ENCODE data around the gene RNF114. TPM values are rescaled to one million over a fixed set of nuclear protein-coding genes. Genes with fewer than 3 reads are reported as not detected.
"Not testable (repeated sequence)": the region's sequence is repeated elsewhere in the genome, so short reads cannot be mapped to it uniquely, and the experiment has no call there.

Gene RNF114
- total RNA-seq, 4 donors from 2014 or later = 73.2 to 102 (median 79.7) TPM

- Histone ChIP-seq H3K27ac (no peak overlapping the region), H3K4me1 (peaks cover 3 to 9% (median 3%) of the 10 kb centered on the region in 3 donors), H3K27me3 (no peaks in the 10 kb centered on the region), H3K9me3 (no peaks in the 10 kb centered on the region), H3K36me3 (no peaks in the 10 kb centered on the region), H3K4me3 (no peak overlapping the region)
- 81% methylated on average over 2 to 3 of the region's 3 CpGs for WGBS, 2 donors
- intact Hi-C loops (cut with DNase I) = no loop called here
- no peak for DNase-seq
- TF ChIP-seq POLR2A (IDR thresholded peaks at IDR 0.05) (no peak), CTCF (IDR thresholded peaks at IDR 0.05) (no peak)
These were observed 59.4 kb downstream of the RNF114 start for GRCh38 chr20:49995586-49995985.

DNA sequence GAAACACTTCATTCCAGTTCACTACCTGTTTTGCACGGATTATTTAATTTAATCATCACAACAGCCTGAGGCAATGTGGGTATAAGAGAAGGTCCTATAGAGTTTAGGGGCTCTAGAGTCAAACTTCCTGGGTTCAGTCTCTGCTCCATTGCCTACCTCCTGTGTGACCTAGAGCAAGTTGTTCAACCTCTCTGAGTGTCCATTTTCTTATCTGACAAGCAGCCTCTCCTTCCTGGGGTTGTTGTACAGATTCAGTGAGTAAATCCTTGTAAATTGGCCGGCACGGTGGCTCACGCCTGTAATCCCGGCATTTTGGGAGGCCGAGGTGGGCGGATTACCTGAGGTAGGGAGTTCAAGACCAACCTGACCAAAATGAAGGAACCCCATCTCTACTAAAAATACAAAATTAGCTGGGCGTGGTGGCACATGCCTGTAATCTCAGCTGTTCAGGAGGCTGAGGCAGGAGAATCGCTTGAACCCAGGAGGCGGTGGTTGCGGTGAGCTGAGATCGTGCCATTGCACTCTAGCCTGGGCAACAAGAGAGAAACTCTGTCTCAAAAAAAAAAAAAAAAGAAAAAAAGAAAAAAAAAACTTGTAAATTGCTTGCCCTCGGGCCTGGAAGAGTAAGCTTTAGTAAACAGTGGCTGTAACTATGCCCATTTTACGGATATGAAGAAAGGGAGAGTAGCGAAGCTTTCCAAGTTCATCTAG lies 62.4 kb downstream of the RNF114 start:
- H3K4me3 ChIP-seq; DNase-seq; H3K9me3 ChIP-seq; H3K4me1 ChIP-seq; H3K27ac ChIP-seq; intact Hi-C loops (cut with DNase I); H3K36me3 ChIP-seq; H3K27me3 ChIP-seq: not testable (repeated sequence)
- WGBS, 2 donors = 69 to 75% methylated on average over 11 to 15 of the region's 15 CpGs

DNA sequence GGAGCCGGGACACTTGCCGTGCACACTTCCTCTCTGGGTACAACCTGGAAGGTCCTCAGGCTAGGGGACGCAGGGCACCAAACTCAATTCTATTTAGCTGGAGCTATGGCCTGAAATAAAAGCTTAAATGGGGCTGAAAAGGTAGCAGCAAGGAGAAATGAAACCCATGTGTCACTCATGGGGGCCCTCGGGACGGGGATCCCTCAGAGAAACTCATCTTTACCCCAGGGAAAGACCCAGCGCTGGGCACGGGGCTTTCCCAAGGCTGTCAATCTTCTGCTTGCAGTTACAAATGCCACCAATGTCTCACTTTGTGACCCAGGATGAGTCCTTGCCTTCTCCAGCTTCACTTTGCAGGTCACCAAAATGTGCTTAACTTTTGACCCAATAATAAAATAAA lies 63.1 kb downstream of the RNF114 start:
- H3K4me3 ChIP-seq = no peak overlapping the region
- H3K27ac ChIP-seq = no peak overlapping the region
- H3K27me3 ChIP-seq = no peaks in the 10 kb centered on the region
- no peaks in the 10 kb centered on the region for H3K9me3 ChIP-seq
- no peaks in the 10 kb centered on the region for H3K4me1 ChIP-seq
- H3K36me3 ChIP-seq = no peaks in the 10 kb centered on the region
- TF ChIP-seq POLR2A (IDR thresholded peaks at IDR 0.05) = no peak
- no peak for TF ChIP-seq CTCF (IDR thresholded peaks at IDR 0.05)
- no peak for DNase-seq
- intact Hi-C loops (cut with DNase I) = no loop called here
- 63 to 79% methylated on average over 2 to 3 of the region's 7 CpGs for WGBS, 2 donors

GRCh38 chr20:50000548-50001222 lies 64.5 kb downstream of the RNF114 start:
- H3K27me3 ChIP-seq; H3K4me3 ChIP-seq; H3K27ac ChIP-seq; intact Hi-C loops (cut with DNase I); DNase-seq; H3K4me1 ChIP-seq; H3K36me3 ChIP-seq; H3K9me3 ChIP-seq: not testable (repeated sequence)
- 63 to 68% methylated on average over 10 to 11 of the region's 14 CpGs for WGBS, 2 donors

DNA sequence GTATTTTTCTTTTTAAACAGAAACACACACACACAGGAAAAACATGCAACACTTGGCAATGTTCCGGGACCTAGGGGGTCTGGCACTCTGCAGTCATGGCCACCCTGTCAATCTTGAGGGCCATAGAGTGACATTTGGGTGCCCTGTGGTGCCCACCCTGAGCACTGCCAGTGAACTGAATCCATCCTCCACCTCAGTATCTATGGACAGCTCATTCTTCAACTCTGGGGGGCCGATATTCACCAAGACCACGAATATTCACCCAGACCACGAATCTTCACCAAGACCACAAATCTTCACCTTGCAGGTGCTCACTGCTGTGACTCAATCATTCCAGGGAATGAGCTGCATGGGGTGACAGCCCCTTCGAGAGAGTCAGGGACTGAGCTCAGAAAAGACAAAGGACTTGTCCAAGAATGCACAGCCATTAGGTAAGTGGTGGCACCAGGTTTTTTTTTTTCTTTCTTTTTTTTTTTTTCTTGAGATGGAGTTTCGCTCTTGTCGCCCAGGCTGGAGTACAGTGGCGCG lies 65.7 kb downstream of the RNF114 start:
- DNase-seq = no peak
- H3K4me1 ChIP-seq = peaks cover 0 to 6% (median 0%) of the 10 kb centered on the region in 3 donors
- TF ChIP-seq CTCF (IDR thresholded peaks at IDR 0.05) (no peak), POLR2A (IDR thresholded peaks at IDR 0.05) (no peak)
- WGBS, 2 donors = 70 to 77% methylated on average over 7 to 8 of the region's 9 CpGs
- no peak overlapping the region for H3K4me3 ChIP-seq
- H3K9me3 ChIP-seq = no peaks in the 10 kb centered on the region
- H3K27ac ChIP-seq = no peak overlapping the region
- H3K27me3 ChIP-seq = no peaks in the 10 kb centered on the region
- intact Hi-C loops (cut with DNase I) = no loop called here
- no peaks in the 10 kb centered on the region for H3K36me3 ChIP-seq

DNA sequence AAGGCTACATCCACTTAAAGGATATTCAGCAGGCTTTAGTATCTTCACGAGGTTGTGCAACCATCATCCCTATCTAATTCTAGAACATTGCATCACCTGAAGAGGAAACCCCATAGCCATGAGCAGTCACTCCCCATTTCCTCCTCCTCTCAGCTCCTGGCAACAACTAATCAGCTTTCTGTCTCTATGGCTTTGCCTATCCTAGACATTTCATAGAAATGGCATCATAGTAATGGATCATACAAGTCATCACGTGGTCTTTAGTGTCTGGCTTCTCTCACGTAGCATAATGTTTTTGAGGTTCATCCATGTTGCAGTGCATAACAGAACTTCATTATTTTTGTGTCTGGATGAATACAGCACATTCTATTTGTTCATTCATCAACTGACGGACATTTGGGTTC lies 67.1 kb downstream of the RNF114 start:
- H3K36me3 ChIP-seq = no peaks in the 10 kb centered on the region
- peaks cover 0 to 6% (median 0%) of the 10 kb centered on the region in 3 donors for H3K4me1 ChIP-seq
- H3K27ac ChIP-seq = no peak overlapping the region
- no peak for DNase-seq
- intact Hi-C loops (cut with DNase I) = no loop called here
- no peak overlapping the region for H3K4me3 ChIP-seq
- WGBS, 2 donors = 48 to 55% methylated on average over 4 of the region's 4 CpGs
- H3K9me3 ChIP-seq = no peaks in the 10 kb centered on the region
- peaks cover 0 to under 1% (median 0%) of the 10 kb centered on the region in 4 donors for H3K27me3 ChIP-seq
- TF ChIP-seq CTCF (IDR thresholded peaks at IDR 0.05) (no peak), POLR2A (IDR thresholded peaks at IDR 0.05) (no peak)

Data from esophagus squamous epithelium (tissue), 5 donors.